Measurements from ENCODE around the gene ASTL. TPM values are rescaled to one million over a fixed set of nuclear protein-coding genes. Genes with fewer than 3 reads are reported as not detected.

ASTL gene
- total RNA-seq, 1 donor from 2014 or later = not detected

GRCh38 chr2:96146153-96146880 lies 8.0 kb upstream of the ASTL start:
- no peaks in the 10 kb centered on the region for H3K9me3 ChIP-seq
- no peak overlapping the region for H3K4me3 ChIP-seq
- TF ChIP-seq, protein P1, sequence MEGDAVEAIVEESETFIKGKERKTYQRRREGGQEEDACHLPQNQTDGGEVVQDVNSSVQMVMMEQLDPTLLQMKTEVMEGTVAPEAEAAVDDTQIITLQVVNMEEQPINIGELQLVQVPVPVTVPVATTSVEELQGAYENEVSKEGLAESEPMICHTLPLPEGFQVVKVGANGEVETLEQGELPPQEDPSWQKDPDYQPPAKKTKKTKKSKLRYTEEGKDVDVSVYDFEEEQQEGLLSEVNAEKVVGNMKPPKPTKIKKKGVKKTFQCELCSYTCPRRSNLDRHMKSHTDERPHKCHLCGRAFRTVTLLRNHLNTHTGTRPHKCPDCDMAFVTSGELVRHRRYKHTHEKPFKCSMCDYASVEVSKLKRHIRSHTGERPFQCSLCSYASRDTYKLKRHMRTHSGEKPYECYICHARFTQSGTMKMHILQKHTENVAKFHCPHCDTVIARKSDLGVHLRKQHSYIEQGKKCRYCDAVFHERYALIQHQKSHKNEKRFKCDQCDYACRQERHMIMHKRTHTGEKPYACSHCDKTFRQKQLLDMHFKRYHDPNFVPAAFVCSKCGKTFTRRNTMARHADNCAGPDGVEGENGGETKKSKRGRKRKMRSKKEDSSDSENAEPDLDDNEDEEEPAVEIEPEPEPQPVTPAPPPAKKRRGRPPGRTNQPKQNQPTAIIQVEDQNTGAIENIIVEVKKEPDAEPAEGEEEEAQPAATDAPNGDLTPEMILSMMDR (IDR thresholded peaks at IDR 0.05) = no peak
- peak; percentile 85 for DNase-seq
- H3K36me3 ChIP-seq = no peaks in the 10 kb centered on the region
- H3K27ac ChIP-seq = peak overlapping the region; percentile 63
- intact Hi-C loops (cut with DNase I) = no loop called here
- ATAC-seq = peak; percentile 61
- peaks cover 4% of the 10 kb centered on the region for H3K27me3 ChIP-seq
- H3K4me1 ChIP-seq = peaks cover 27% of the 10 kb centered on the region

- DNase-seq (no peak), ATAC-seq (no peak)
- TF ChIP-seq, protein P1 (IDR thresholded peaks at IDR 0.05) = no peak
- peaks cover 4% of the 10 kb centered on the region for H3K27me3 ChIP-seq
- H3K4me1 ChIP-seq = peaks cover 27% of the 10 kb centered on the region
- intact Hi-C loops (cut with DNase I) = no loop called here
- no peaks in the 10 kb centered on the region for H3K36me3 ChIP-seq
- H3K27ac ChIP-seq = peak overlapping the region; percentile 63
- no peaks in the 10 kb centered on the region for H3K9me3 ChIP-seq
- peak overlapping the region; percentile 60 for H3K4me3 ChIP-seq
Measured at GRCh38 chr2:96145848-96146152, 7.5 kb upstream of the ASTL start.

GRCh38 chr2:96145036-96145847 lies 6.9 kb upstream of the ASTL start, which contains the start of gene DUSP2:
TSS of gene DUSP2 (minus strand) at chr2:96145440. CDS start at chr2:96145354, 86 bp downstream.
- Histone ChIP-seq H3K36me3 (no peaks in the 10 kb centered on the region), H3K27me3 (peaks cover 4% of the 10 kb centered on the region), H3K4me1 (peaks cover 27% of the 10 kb centered on the region), H3K27ac (peak within 1 kb of the TSS; percentile 63), H3K9me3 (no peaks in the 10 kb centered on the region), H3K4me3 (peak within 1 kb of the TSS; percentile 60)
- intact Hi-C loops (cut with DNase I) = no loop called here
- ATAC-seq (peak; percentile 90), DNase-seq (peak; percentile 93)
- TF ChIP-seq, protein P1 (IDR thresholded peaks at IDR 0.05) = no peak

GRCh38 chr2:96144481-96145035 lies 6.3 kb upstream of the ASTL start:
- H3K4me1 ChIP-seq = peaks cover 27% of the 10 kb centered on the region
- TF ChIP-seq, protein P1 (IDR thresholded peaks at IDR 0.05) = no peak
- peaks cover 4% of the 10 kb centered on the region for H3K27me3 ChIP-seq
- H3K36me3 ChIP-seq = no peaks in the 10 kb centered on the region
- DNase-seq (no peak), ATAC-seq (no peak)
- no peaks in the 10 kb centered on the region for H3K9me3 ChIP-seq
- intact Hi-C loops (cut with DNase I) = no loop called here
- H3K27ac ChIP-seq = peak overlapping the region; percentile 60
- peak overlapping the region; percentile 60 for H3K4me3 ChIP-seq

GRCh38 chr2:96143848-96144480 lies 5.7 kb upstream of the ASTL start:
- no peaks in the 10 kb centered on the region for H3K36me3 ChIP-seq
- DNase-seq = peak; percentile 61
- ATAC-seq = no peak
- no peaks in the 10 kb centered on the region for H3K9me3 ChIP-seq
- no peak overlapping the region for H3K27ac ChIP-seq
- H3K4me1 ChIP-seq = peaks cover 27% of the 10 kb centered on the region
- TF ChIP-seq, protein P1 (IDR thresholded peaks at IDR 0.05) = no peak
- intact Hi-C loops (cut with DNase I) = no loop called here
- H3K27me3 ChIP-seq = peaks cover 4% of the 10 kb centered on the region
- peak overlapping the region; percentile 60 for H3K4me3 ChIP-seq
